GM06990 (cell line): Measurements from ENCODE around the gene GCK.

Experiments
- DNase-seq: peaks from one replicate; pipeline ENCODE4 v3.0.0-alpha.2; 2011; ENCODE audit not compliant: insufficient read length; ENCODE audit errors: extremely low read depth
- H3K27me3 ChIP-seq: replicated peaks from 2 replicates; pipeline ENCODE4 v1.6.0; 2011; ENCODE audit warnings: low read length; ENCODE audit not compliant: control insufficient read depth, insufficient read depth
- H3K36me3 ChIP-seq: 2 replicates; pipeline ENCODE4 v1.5.1; 2011; ENCODE audit warnings: low read length; ENCODE audit not compliant: control insufficient read depth, insufficient read depth
- H3K4me3 ChIP-seq: replicated peaks from 2 replicates; pipeline ENCODE4 v1.5.1; 2011; ENCODE audit warnings: low read depth, mild to moderate bottlenecking, control low read depth, low read length
- TF ChIP-seq, protein P1 (sequence below): IDR thresholded peaks from 2 replicates; pipeline ENCODE4 v1.5.1; 2011; ENCODE audit warnings: low read length, control low read depth, mild to moderate bottlenecking, inconsistent platforms; ENCODE audit not compliant: insufficient read depth, poor library complexity, severe bottlenecking

GCK gene

DNA sequence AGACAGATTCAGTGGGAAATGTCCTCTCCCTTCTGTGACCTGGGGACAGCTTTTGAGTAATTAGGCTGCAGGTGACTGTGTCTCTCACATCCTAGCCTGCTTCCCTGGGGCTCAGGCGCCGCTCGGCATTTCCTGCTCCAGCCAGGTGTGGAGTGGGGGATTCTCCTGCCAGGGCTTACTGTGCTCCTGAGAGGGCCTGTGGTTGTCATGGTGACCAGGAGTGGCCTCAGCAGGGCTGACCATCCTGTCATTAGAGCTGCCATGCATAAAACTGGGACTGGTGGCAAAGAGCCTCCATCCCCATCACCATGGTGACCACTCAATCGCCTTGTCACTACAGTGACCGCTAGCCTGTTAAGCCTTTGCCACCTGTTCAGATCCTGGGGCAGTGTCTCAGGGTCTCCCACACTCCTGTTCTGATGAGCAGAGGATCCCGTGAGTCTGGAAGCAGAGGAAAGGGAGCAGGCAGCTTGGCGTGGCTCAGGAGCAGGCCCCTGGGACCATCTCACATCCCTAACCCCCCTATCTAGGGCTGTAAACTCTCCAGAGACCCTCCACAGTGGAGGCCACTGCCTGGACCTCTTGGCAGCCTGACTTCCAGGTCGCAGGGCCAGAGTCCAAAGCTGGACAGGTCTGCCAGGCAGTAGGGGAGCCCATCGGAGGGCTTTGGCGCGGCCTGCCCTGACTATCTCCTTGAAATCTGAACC, at the start of gene GCK:
Gene GCK, minus strand, starts transcription at position 154 of the 707 bp plus-strand sequence. CDS start 486 bp downstream, outside the sequence.
- H3K36me3 ChIP-seq = no peaks in the 10 kb centered on the region
- H3K27me3 ChIP-seq = no peaks in the 10 kb centered on the region; the same call in 1 of the 2 replicates
- TF ChIP-seq, protein P1, sequence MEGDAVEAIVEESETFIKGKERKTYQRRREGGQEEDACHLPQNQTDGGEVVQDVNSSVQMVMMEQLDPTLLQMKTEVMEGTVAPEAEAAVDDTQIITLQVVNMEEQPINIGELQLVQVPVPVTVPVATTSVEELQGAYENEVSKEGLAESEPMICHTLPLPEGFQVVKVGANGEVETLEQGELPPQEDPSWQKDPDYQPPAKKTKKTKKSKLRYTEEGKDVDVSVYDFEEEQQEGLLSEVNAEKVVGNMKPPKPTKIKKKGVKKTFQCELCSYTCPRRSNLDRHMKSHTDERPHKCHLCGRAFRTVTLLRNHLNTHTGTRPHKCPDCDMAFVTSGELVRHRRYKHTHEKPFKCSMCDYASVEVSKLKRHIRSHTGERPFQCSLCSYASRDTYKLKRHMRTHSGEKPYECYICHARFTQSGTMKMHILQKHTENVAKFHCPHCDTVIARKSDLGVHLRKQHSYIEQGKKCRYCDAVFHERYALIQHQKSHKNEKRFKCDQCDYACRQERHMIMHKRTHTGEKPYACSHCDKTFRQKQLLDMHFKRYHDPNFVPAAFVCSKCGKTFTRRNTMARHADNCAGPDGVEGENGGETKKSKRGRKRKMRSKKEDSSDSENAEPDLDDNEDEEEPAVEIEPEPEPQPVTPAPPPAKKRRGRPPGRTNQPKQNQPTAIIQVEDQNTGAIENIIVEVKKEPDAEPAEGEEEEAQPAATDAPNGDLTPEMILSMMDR = no peak
- DNase-seq = no peak
- no peak within 1 kb of the TSS for H3K4me3 ChIP-seq

DNA sequence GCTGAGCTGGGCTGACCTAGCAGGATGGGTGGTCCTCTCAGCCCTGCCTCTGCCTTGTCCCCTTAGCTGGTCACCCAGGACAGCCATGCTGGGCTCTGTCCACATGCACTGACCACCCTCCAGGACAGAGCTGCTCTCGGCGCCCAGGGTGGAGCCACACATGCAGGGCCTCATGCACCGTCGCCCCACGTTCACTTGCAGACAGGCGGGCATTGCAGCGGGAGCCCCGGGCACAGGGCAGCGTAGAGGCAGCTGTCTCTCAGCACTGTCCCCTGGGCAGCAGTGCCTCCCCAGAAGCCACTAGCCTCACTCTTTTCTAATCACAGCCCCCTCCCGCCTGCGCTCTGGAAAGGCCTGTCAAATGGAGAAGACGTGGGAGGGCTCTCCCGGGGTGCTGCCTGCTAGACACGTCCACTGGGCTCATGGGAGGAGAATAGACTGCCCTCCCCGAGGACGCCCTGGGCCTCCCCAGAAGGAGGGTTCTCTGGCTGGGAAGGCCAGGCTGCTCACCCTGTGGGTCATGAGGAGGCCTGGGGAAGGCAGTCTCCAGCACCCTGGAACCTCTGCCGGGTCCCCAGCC, 49.0 kb upstream of the GCK start:
- TF ChIP-seq, protein P1 = no peak
- no peaks in the 10 kb centered on the region for H3K36me3 ChIP-seq
- DNase-seq = no peak
- H3K27me3 ChIP-seq = no peaks in the 10 kb centered on the region; the same call in 1 of the 2 replicates
- H3K4me3 ChIP-seq = no peak overlapping the region

DNA sequence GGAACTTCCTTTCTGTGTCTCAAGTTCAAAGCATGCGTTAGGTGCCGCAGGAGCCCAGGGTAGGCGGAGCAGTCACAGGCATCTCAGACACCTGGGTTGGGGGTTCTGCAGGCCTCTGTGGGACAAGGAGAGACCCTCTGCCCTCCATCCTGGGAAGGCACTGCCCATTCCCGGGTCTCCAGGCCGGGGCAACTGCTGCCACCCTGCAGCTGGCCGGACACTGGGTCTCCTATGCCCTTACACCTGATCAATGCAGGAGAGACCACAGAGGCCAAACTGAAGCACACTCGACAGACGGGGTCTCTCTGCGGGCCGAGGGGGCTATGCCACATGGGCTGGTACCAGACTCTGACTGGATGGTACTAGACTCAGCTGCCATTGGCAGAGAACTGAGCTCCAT, 48.5 kb upstream of the GCK start:
- H3K27me3 ChIP-seq = no peaks in the 10 kb centered on the region; the same call in 1 of the 2 replicates
- DNase-seq = no peak
- no peaks in the 10 kb centered on the region for H3K36me3 ChIP-seq
- H3K4me3 ChIP-seq = no peak overlapping the region
- TF ChIP-seq, protein P1 = no peak

DNA sequence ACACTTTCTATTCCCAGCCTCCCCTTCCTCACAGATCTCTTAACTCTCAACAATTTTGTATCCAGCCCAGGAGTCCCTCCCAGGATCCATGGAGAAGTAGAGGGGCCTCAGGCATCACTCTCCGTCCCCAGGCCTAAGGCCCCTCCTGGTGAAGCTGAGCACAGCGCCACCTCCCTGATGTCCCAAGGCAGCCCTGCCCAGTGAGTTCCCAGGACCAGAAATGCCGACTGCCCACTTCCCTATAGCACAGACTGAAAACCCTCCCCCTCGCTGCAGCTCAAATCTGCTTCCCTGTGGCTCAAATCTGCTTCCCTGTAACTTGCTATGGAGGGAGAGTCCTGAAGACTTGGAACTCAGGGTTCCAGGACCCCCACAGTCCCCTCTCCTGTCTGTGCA, 47.1 kb upstream of the GCK start:
- Histone ChIP-seq H3K36me3 (no peaks in the 10 kb centered on the region), H3K4me3 (no peak overlapping the region), H3K27me3 (no peaks in the 10 kb centered on the region; the same call in 1 of the 2 replicates)
- TF ChIP-seq, protein P1 = no peak
- no peak for DNase-seq

DNA sequence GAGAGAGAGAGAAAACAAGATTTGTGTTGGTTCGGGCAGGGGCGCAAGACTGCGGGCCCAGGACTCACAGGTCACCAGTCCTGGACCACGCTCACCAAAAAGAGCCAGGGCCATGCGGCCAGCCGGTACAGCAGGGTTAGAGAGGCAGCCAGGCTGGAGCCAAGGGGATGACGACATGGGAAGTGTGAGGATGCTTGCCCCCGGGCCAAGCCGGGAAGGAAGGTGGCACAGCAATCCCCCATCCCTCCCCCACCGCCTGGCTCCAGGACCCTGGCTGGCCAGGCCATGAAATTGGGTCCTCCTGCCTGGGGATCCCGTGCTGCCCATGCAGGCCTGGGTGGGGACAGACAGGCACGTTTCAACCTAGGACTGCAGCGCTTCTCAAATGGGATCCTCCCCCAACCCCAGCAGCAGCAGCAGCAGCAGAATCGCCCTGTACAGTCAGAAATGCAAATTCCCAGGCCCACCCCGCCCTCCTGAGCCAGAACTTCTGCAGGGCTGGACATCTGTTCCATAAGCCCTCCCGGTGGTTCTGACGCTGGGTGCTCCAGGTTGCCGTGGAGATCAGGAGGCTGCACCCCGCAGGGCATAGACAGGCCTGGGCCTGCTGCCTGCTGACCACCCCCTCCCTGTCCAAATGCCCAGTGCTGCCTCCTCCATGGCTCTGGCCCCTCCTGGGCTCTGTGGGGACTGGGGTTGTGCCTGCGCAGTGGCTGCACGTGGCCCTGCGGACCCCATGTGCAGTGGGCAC, 46.5 kb upstream of the GCK start:
- TF ChIP-seq, protein P1 = no peak
- no peaks in the 10 kb centered on the region; the same call in 1 of the 2 replicates for H3K27me3 ChIP-seq
- no peak for DNase-seq

More for the DNA sequence above, 46.5 kb upstream of the GCK start:
- Histone ChIP-seq H3K4me3 (no peak overlapping the region), H3K36me3 (no peaks in the 10 kb centered on the region)
